ENCODE results near the gene GPC6. TPM values are rescaled to one million over a fixed set of nuclear protein-coding genes. Genes with fewer than 3 reads are reported as not detected.

GPC6 gene
- total RNA-seq, 1 donor from 2014 or later = 63.0 TPM

DNA sequence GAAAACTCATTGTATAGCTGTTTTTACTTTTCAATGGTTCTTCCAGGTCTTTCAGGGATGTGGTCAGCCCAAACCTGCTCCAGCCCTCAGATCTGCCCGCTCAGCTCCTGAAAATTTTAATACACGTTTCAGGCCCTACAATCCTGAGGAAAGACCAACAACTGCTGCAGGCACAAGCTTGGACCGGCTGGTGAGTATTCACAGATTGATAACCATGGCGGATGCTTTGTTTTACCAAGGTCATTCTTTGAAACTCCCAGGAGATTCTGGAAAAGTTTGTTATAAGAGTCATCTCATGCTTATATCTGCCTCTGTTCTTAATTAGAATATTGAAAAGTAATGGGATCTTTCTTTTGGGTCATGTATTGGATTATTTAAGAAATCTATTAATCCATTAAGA lies 1079.3 kb downstream of the GPC6 start:
- H2AFZ ChIP-seq (ENCODE audit: low read depth, low read length) = no peak overlapping the region
- no peaks in the 10 kb centered on the region for H3K9me3 Mint-ChIP-seq (ENCODE audit: unreplicated experiment)

DNA sequence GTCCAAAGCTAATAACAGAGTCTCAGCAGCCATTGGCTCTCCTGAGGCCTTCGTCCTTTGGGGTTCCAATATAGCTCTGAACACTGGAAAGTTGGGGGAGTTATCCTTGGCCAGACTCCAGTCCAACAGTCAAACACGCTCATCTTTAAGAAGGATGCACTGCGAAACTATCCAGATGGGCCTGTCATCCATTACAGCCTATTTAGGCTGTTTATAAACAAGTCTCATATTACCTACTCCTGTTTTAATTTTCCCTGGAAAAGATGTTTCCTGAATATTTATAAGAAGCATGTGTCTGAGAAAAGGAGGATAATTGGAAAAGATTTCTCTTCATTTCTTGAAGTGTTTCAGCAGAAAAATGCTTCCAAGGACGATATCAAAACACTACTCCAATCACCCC lies 1082.2 kb downstream of the GPC6 start:
- Mint-ChIP-seq H3K27ac (ENCODE audit: unreplicated experiment) (peak overlapping the region; percentile 14), H3K36me3 (ENCODE audit: low read depth, unreplicated experiment) (peaks cover 2% of the 10 kb centered on the region), H3K27me3 (ENCODE audit: low read depth, unreplicated experiment) (no peaks in the 10 kb centered on the region), H3K4me1 (ENCODE audit: low read depth, unreplicated experiment) (peaks cover 40% of the 10 kb centered on the region), H3K4me3 (ENCODE audit: unreplicated experiment) (no peak overlapping the region), H3K9me3 (ENCODE audit: unreplicated experiment) (no peaks in the 10 kb centered on the region)
- no peaks in the 10 kb centered on the region for H3K79me2 ChIP-seq (ENCODE audit: insufficient read depth, low read length)
- H3K27ac ChIP-seq (ENCODE audit: low read depth, low read length) = no peak overlapping the region
- DNase-seq (ENCODE audit: low read depth) (no peak), FAIRE-seq (no peak)
- H2AFZ ChIP-seq (ENCODE audit: low read depth, low read length) = no peak overlapping the region
- no peak overlapping the region for H3K4me3 ChIP-seq (ENCODE audit: insufficient read depth, low read depth, low read length)
- no peak overlapping the region for H3K4me2 ChIP-seq (ENCODE audit: low read length)
- TF ChIP-seq EZH2 (IDR thresholded peaks at IDR 0.05; ENCODE audit: insufficient read depth, low read length) = no peak
- TF ChIP-seq, protein P1, sequence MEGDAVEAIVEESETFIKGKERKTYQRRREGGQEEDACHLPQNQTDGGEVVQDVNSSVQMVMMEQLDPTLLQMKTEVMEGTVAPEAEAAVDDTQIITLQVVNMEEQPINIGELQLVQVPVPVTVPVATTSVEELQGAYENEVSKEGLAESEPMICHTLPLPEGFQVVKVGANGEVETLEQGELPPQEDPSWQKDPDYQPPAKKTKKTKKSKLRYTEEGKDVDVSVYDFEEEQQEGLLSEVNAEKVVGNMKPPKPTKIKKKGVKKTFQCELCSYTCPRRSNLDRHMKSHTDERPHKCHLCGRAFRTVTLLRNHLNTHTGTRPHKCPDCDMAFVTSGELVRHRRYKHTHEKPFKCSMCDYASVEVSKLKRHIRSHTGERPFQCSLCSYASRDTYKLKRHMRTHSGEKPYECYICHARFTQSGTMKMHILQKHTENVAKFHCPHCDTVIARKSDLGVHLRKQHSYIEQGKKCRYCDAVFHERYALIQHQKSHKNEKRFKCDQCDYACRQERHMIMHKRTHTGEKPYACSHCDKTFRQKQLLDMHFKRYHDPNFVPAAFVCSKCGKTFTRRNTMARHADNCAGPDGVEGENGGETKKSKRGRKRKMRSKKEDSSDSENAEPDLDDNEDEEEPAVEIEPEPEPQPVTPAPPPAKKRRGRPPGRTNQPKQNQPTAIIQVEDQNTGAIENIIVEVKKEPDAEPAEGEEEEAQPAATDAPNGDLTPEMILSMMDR (IDR thresholded peaks at IDR 0.05; ENCODE audit: insufficient read depth, low read depth, low read length) = no peak
- no peaks in the 10 kb centered on the region for H4K20me1 ChIP-seq (ENCODE audit: insufficient read depth, low read length)
- no peaks in the 10 kb centered on the region for H3K9me3 ChIP-seq (ENCODE audit: insufficient read depth, low read depth, low read length)
- H3K36me3 ChIP-seq (ENCODE audit: insufficient read depth, low read length) = no peaks in the 10 kb centered on the region
- no peak overlapping the region for H3K9ac ChIP-seq (ENCODE audit: low read length)
- H3K27me3 ChIP-seq (ENCODE audit: insufficient read depth, low read length) = no peaks in the 10 kb centered on the region
- H3K4me1 ChIP-seq (ENCODE audit: insufficient read depth, low read length) = peaks cover 44% of the 10 kb centered on the region

More for the DNA sequence above, 1079.3 kb downstream of the GPC6 start:
- Histone ChIP-seq H3K27me3 (ENCODE audit: insufficient read depth, low read length) (no peaks in the 10 kb centered on the region), H4K20me1 (ENCODE audit: insufficient read depth, low read length) (no peaks in the 10 kb centered on the region), H3K9me3 (ENCODE audit: insufficient read depth, low read depth, low read length) (no peaks in the 10 kb centered on the region), H3K9ac (ENCODE audit: low read length) (no peak overlapping the region), H3K4me1 (ENCODE audit: insufficient read depth, low read length) (peaks cover 23% of the 10 kb centered on the region), H3K4me3 (ENCODE audit: insufficient read depth, low read depth, low read length) (no peak overlapping the region), H3K36me3 (ENCODE audit: insufficient read depth, low read length) (no peaks in the 10 kb centered on the region), H3K4me2 (ENCODE audit: low read length) (peak overlapping the region; percentile 0), H3K79me2 (ENCODE audit: insufficient read depth, low read length) (no peaks in the 10 kb centered on the region), H3K27ac (ENCODE audit: low read depth, low read length) (no peak overlapping the region)
- Mint-ChIP-seq H3K4me1 (ENCODE audit: low read depth, unreplicated experiment) (peaks cover 39% of the 10 kb centered on the region), H3K27ac (ENCODE audit: unreplicated experiment) (peak overlapping the region; percentile 62), H3K36me3 (ENCODE audit: low read depth, unreplicated experiment) (peaks cover 2% of the 10 kb centered on the region), H3K27me3 (ENCODE audit: low read depth, unreplicated experiment) (no peaks in the 10 kb centered on the region), H3K4me3 (ENCODE audit: unreplicated experiment) (no peak overlapping the region)
- TF ChIP-seq, protein P1 (IDR thresholded peaks at IDR 0.05; ENCODE audit: insufficient read depth, low read depth, low read length) = no peak
- TF ChIP-seq EZH2 (IDR thresholded peaks at IDR 0.05; ENCODE audit: insufficient read depth, low read length) = no peak
- DNase-seq (ENCODE audit: low read depth) = no peak
- no peak for FAIRE-seq

DNA sequence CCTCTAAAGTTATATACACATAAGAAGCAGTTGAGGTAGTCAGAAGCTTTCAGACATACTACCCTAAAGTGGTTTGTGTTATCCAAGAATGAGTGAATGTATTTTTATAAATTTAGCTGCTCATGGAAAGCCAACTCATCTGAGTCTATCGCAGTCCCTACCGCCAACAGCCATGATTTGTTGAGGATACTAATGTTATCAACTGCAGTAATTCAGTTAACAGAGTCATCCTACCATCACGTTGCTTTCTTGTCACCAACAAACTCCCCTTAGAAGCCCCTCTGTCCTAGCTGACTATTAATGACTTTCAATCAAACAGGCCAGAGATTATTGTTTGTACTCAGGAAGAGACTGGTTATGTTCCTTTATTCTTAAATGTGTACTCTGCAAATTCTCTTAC lies 1083.0 kb downstream of the GPC6 start:
- H3K27me3 Mint-ChIP-seq (ENCODE audit: low read depth, unreplicated experiment) = no peaks in the 10 kb centered on the region
- no peaks in the 10 kb centered on the region for H3K9me3 Mint-ChIP-seq (ENCODE audit: unreplicated experiment)
- Histone ChIP-seq H3K9me3 (ENCODE audit: insufficient read depth, low read depth, low read length) (no peaks in the 10 kb centered on the region), H4K20me1 (ENCODE audit: insufficient read depth, low read length) (no peaks in the 10 kb centered on the region), H3K79me2 (ENCODE audit: insufficient read depth, low read length) (no peaks in the 10 kb centered on the region), H3K27ac (ENCODE audit: low read depth, low read length) (peak overlapping the region; percentile 88), H3K4me3 (ENCODE audit: insufficient read depth, low read depth, low read length) (no peak overlapping the region), H3K9ac (ENCODE audit: low read length) (peak overlapping the region; percentile 39), H3K36me3 (ENCODE audit: insufficient read depth, low read length) (no peaks in the 10 kb centered on the region), H3K4me1 (ENCODE audit: insufficient read depth, low read length) (peaks cover 44% of the 10 kb centered on the region), H2AFZ (ENCODE audit: low read depth, low read length) (no peak overlapping the region), H3K4me2 (ENCODE audit: low read length) (peak overlapping the region; percentile 71), H3K27me3 (ENCODE audit: insufficient read depth, low read length) (no peaks in the 10 kb centered on the region)
- H3K4me1 Mint-ChIP-seq (ENCODE audit: low read depth, unreplicated experiment) = peaks cover 36% of the 10 kb centered on the region
- peak; percentile 65 for FAIRE-seq
- H3K36me3 Mint-ChIP-seq (ENCODE audit: low read depth, unreplicated experiment) = peaks cover 2% of the 10 kb centered on the region
- TF ChIP-seq, protein P1 (IDR thresholded peaks at IDR 0.05; ENCODE audit: insufficient read depth, low read depth, low read length) = no peak
- no peak for TF ChIP-seq EZH2 (IDR thresholded peaks at IDR 0.05; ENCODE audit: insufficient read depth, low read length)
- H3K4me3 Mint-ChIP-seq (ENCODE audit: unreplicated experiment) = no peak overlapping the region
- H3K27ac Mint-ChIP-seq (ENCODE audit: unreplicated experiment) = peak overlapping the region; percentile 93
- no peak for DNase-seq (ENCODE audit: low read depth)

Data from astrocyte (in vitro differentiated cells and primary cell).